NCI-H1436 treated with DMSO at 0.1 percent for 48 hours (cell line): ENCODE data around the gene CISD3.

ENCODE experiments used
- DNase-seq: peaks from one replicate; lab custom pipeline; 2025; lab: John Stamatoyannopoulos, UW

The CISD3 gene

GRCh38 chr17:38728290-38728831 is 1.8 kb upstream of the CISD3 start:
- DNase-seq: no peak

- DNase-seq: no peak
Measured at GRCh38 chr17:38729368-38729885, 714 bp upstream of the CISD3 start.

DNA sequence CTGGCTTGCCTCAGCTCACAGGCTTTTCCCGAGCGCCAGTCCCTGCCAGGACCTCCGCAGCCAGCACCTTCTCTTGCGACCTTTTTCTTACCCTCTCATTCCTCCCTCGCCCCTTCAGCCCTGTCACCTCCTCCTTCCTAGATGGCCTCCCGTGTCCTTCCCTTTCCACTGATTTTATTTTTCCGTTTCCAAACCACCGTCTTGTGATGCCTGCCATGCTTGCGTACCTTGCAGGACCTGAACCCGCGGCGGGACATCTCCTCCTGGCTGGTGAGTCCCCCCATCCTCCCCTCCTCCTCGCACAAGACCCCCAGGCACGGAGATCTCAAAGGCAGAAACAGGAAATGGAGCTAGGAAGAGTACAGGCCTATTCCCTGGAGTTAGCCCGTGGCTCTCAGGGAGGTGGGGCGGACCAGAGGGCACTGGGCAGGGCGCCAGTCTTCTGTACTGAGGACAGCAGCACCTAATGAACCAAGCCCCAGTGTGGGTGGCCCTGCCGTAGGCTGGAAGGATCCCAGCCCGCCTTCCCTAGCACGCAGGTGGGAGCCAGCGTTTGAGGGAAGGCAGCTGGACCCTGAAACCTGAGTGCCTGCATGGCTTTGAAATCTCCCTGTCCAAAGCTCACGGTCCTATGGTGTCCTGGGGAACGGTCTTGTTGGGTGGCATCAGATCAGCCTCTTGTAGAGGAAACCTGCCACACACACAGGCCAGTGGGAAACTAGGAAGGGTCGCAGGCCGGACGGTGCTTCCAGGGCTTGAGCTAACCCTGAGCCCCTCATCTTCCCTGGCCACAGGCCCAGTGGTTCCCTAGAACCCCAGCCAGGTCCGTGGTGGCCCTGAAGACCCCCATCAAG is 612 bp downstream of the CISD3 start:
- DNase-seq: no peak

DNA sequence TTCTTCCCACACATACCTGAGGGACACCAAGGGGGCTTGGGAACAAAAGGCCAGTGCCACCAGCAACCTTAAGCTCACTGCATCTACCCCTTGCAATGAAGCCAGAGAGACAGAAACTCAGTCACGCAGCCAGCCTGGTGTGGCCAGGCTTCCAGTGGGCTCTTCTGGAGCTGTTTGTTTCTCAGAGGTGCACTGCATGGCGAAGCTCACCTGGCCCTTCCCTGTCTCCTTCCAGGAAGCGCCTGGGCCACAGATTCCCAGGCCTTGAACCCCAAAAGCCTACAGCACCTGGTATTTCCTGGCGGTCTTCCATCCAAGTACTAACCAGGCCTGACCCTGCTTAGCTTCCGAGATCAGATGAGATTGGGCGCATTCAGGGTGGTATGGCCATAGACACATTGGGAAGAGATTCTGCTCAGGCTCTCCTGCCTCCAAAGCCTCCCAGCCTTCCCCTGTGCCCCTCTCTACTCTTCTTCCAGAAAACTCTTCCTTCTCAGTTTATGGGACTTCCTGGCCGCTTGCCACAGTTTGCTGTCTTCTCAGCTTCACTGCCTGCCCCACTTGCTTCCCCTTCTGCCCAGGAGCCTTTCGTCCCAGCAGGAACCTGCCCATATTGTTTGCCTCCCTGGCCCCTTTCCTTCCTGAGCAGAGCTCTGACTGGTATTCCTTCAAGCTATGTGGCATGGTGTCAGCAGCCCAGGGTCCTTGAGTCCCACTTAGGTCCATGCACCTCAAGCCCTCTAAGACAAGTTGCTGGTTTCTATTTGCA is 1.6 kb downstream of the CISD3 start:
- DNase-seq: no peak

DNA sequence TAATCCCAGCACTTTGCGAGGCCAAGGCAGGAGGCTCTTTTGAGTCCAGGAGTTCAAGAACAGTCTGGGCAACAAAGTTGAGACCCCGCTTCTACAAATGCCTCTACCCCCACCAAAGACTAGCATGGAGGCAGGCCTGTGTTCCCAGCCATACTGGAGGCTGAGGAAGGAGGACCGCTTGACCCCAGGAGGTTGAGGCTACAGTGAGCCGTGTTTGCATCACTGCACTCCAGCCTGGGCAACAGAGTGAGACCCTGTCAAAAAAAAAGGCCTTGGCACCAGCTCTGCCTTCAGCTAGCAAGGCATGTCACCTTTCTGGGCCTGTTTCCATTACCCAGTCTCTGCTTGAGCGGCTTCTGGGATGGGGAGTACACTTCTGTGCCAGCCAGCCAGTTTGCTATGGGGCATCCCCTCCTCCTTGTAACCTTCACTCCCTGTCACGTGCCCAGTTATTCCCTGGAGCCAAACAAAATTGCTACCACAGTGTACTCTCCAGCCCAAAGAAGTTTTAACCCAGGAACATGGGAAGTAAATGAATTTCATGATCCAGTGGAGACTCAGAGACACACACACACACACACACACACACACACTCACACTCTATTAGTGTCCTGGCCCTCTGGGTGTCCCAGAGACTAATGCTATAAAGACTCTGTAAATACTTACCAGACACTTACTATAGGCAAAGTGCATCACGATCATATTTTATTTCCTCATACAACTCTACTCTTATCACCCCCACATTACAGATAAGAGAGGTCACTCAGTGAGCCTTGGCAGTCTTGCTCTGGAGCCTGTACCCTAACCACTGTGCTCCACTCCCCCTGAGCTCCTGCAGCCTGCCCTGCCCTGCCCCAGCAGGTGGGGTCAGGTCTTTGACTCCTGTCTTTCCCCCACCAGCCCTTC is 2.5 kb downstream of the CISD3 start:
- no peak for DNase-seq

DNA sequence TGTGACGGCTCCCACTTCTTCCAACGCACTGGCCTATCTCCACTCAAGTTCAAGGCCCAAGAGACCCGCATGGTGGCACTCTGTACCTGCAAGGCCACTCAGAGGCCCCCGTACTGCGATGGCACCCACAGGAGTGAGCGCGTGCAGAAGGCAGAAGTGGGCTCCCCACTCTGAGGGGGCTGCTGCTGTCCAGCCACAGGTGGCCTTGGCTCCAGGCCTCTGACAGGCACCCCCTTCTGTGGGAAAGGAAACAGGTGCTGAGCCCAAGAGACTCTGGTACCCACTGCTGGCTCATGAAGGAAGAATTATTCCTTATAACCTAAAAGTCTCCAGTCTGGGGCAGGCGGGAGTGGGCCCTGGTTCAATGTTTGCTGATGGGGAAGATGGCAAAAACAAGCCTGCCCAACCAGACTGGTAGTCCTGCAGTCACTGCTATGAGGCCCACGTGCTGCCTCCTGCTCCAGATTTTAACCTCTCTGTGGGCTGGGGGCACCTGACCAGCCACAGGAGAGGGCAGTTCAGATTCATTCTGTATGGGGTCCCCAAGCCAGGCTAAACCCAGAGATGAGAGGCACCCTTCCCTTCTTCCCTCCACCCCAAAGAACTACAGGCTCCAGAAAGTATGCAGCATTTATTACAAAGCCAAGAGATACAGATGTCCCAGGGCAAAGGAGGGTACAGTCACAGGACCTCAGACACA is 3.3 kb downstream of the CISD3 start:
- no peak for DNase-seq

GRCh38 chr17:38733982-38734973 is 4.1 kb downstream of the CISD3 start:
- DNase-seq: no peak

- DNase-seq: no peak
Measured at GRCh38 chr17:38735161-38735997, 5.2 kb downstream of the CISD3 start.

- DNase-seq: no peak
Measured at GRCh38 chr17:38738007-38738662, 8.0 kb downstream of the CISD3 start.

GRCh38 chr17:38738686-38739085 is 8.5 kb downstream of the CISD3 start:
- DNase-seq: no peak

GRCh38 chr17:38739305-38739704 is 9.2 kb downstream of the CISD3 start:
- no peak for DNase-seq

DNA sequence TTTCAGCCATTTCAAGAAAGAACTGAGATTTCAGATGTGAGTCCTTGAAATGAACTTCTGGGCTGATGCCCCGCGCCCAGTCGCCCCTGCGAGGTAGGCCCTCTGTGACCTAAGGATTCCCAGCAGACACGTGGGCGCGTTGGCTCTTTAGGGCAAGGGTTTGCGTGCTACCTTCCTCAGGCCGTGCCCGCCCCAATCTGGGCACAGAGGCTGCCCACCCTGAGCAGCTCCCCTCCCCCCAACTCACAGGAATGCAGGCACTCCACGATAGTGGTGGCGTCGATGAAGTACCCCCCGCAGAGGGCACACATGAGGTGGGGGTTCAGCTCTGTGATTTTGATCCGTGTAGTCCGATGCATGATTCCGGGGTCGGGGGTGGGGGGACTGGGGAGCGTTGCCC is 9.9 kb downstream of the CISD3 start:
- no peak for DNase-seq

- no peak for DNase-seq
Measured at GRCh38 chr17:38740806-38741205, 10.7 kb downstream of the CISD3 start.

DNA sequence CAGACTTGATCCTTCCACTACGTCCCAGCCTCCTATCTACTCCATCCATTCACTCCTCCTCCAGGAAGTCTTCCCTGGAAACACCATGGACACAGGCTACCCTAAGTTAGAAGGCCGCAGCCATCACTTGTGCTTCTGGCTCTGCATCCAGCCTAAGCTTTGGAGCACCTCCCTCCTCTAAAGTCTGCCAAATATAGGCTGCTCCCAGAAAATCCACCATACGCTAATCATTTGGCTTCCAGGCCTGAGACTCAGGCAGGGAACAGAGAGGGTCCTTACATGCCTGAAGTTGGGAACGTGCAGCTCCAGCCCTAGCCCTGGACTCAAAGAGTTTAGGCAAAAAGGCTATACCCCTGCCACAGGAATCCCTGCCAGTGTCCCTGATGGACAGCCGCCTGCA is 11.3 kb downstream of the CISD3 start:
- DNase-seq: no peak

- DNase-seq: no peak
Measured at GRCh38 chr17:38741921-38742410, 11.8 kb downstream of the CISD3 start.

GRCh38 chr17:38742411-38743308 is 12.5 kb downstream of the CISD3 start:
- peak; percentile 61 for DNase-seq

- peak; percentile 78 for DNase-seq
Measured at GRCh38 chr17:38743556-38744171, 13.5 kb downstream of the CISD3 start.
